Stimulated activated CD4-positive, alpha-beta T cell treated with anti-CD3 and anti-CD28 coated beads, TNF-alpha, amount 100 ng/mL, for 24 hours (primary cell): ENCODE results near the gene MYO10.
"Not testable (repeated sequence)": the region's sequence is repeated elsewhere in the genome, so short reads cannot be mapped to it uniquely, and the experiment has no call there.

ENCODE experiments used
- DNase-seq, 3 experiments: peaks; one replicate each; pipeline ENCODE4 v3.0.0-alpha.2; 2020; ENCODE audit warnings: low read depth in 3 of 3

Gene MYO10

GRCh38 chr5:16740811-16741392 is 195.2 kb downstream of the MYO10 start:
- no peak for DNase-seq

GRCh38 chr5:16740066-16740810 is 195.8 kb downstream of the MYO10 start:
- no peak for DNase-seq

GRCh38 chr5:16738393-16738792 is 197.7 kb downstream of the MYO10 start:
- not testable (repeated sequence) for DNase-seq

GRCh38 chr5:16737620-16738364 is 198.3 kb downstream of the MYO10 start:
- DNase-seq = no peak

GRCh38 chr5:16737209-16737608 is 198.9 kb downstream of the MYO10 start:
- DNase-seq = no peak

GRCh38 chr5:16736158-16736995 is 199.7 kb downstream of the MYO10 start:
- no peak for DNase-seq

GRCh38 chr5:16735101-16736060 is 200.7 kb downstream of the MYO10 start:
- DNase-seq = no peak

- DNase-seq = no peak
These were observed 202.6 kb downstream of the MYO10 start for GRCh38 chr5:16733331-16734006.

- DNase-seq = no peak
These were observed 203.7 kb downstream of the MYO10 start for GRCh38 chr5:16732356-16732755.

- DNase-seq = no peak
These were observed 208.2 kb downstream of the MYO10 start for GRCh38 chr5:16727755-16728325.

GRCh38 chr5:16726538-16726946 is 209.5 kb downstream of the MYO10 start:
- no peak for DNase-seq

- no peak for DNase-seq
These were observed 210.5 kb downstream of the MYO10 start for GRCh38 chr5:16725575-16725974.

GRCh38 chr5:16723821-16724220 is 212.3 kb downstream of the MYO10 start:
- DNase-seq = no peak

- no peak for DNase-seq
These were observed 214.0 kb downstream of the MYO10 start for GRCh38 chr5:16722097-16722495.

GRCh38 chr5:16721151-16722096 is 214.7 kb downstream of the MYO10 start:
- DNase-seq = no peak

GRCh38 chr5:16718036-16718435 is 218.1 kb downstream of the MYO10 start:
- DNase-seq = not testable (repeated sequence)

GRCh38 chr5:16713386-16713928 is 222.6 kb downstream of the MYO10 start:
- DNase-seq = no peak

- DNase-seq = no peak
These were observed 223.5 kb downstream of the MYO10 start for GRCh38 chr5:16712620-16713019.
